GM12891 (cell line): ENCODE results near the gene FAM222A.

ENCODE experiments used
- POLR2A ChIP-seq: IDR thresholded peaks from 2 replicates; pipeline ENCODE4 v1.6.1; 2011; ENCODE audit warnings: low read depth, low read length, control low read depth
- POLR2AphosphoS5 ChIP-seq: IDR thresholded peaks from 2 replicates; pipeline ENCODE4 v1.6.1; 2011; ENCODE audit warnings: low read depth, low read length, control low read depth
- POU2F2 ChIP-seq: IDR thresholded peaks from 2 replicates; pipeline ENCODE4 v1.6.1; 2011; ENCODE audit warnings: low read depth, mild to moderate bottlenecking, control low read depth, low read length, moderate library complexity
- TAF1 ChIP-seq: IDR thresholded peaks from 2 replicates; pipeline ENCODE4 v1.6.1; 2011; ENCODE audit warnings: low read depth, low read length, control low read depth

DNA sequence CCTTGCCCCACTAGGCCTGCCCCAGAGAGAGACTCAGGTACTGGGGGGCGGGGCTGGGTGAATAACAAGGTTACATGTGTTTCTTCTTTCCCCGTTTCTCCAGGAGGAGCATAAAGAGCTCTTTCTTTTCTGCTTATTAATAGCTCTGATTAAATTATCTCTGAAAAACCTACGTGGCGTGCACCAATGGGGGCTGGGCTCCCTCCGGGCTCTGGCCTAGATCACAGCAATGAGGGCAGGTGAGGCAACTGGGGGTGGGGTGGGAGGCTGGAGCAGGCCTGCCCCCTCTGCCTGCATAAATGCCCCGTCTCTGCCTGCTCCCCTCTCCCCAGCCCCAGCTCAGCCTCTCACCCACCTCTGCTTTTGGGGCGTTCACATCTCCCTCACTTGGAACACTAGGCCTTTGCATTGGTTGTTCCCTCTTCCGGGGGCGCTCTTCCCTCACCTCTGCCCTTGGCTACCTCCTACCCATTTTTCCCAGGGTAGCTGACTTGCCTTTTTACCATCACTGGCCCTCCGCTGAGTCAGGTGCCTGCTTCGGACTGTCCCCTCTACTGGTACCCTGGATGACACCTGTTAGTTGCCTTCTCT is 4.1 kb upstream of the FAM222A start:
- no peak for TF ChIP-seq TAF1
- no peak for TF ChIP-seq POLR2A
- TF ChIP-seq POLR2AphosphoS5, result no peak
- no peak for TF ChIP-seq POU2F2
